ENCODE data around the gene SLC35E3.
A peak's percentile ranks its signal among the peaks of the same experiment; 100 is the strongest.

The SLC35E3 gene

GRCh38 chr12:68745904-68746571 is at the start of gene SLC35E3:
Gene SLC35E3 (plus strand): TSS chr12:68746176. CDS start chr12:68746378, 202 bp downstream.
- DNase-seq, result peak; percentile 96

GRCh38 chr12:68699486-68699885 is 46.5 kb upstream of the SLC35E3 start:
- no peak for DNase-seq

DNA sequence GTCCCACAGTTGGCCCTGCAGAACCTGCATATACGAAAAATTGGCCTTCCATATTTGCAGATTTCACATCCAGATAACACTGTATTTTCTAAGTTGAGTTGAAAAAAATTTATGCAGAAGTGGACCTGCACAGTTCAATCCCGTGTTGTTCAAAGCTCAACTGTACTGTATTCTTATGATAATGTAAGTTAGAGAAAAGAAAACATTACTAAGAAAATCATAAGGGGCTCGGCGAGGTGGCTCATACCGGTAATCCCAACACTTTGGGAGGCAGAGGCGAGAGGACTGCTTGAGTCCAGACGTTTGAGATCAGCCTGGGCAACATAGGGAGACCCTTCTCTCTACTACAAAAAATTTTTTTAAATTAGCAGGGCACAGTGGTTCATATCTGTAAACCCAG is 18.2 kb upstream of the SLC35E3 start:
- no peak for DNase-seq

- no peak for DNase-seq
Measured at GRCh38 chr12:68733661-68734071, 12.3 kb upstream of the SLC35E3 start.

- DNase-seq, result no peak
Measured at GRCh38 chr12:68739891-68740290, 6.1 kb upstream of the SLC35E3 start.

DNA sequence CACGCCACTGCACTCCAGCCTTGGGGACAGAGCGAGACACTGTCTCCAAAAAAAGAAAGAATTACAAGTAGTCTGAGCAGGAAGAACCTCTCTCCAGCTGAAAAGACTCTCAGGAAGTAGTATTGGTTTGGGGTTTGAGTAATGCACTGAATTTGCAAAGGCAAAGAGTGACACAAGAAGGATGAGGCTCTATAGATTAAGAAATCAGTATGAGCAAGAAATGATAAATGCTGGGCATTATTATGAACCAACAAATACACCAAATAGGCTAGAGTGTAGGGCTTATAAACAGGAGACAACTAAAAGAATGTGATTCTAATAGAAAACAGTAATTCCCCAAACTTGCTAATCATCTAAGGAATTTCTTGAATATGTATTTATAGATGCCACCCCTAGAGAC is 2.6 kb upstream of the SLC35E3 start:
- DNase-seq, result no peak

DNA sequence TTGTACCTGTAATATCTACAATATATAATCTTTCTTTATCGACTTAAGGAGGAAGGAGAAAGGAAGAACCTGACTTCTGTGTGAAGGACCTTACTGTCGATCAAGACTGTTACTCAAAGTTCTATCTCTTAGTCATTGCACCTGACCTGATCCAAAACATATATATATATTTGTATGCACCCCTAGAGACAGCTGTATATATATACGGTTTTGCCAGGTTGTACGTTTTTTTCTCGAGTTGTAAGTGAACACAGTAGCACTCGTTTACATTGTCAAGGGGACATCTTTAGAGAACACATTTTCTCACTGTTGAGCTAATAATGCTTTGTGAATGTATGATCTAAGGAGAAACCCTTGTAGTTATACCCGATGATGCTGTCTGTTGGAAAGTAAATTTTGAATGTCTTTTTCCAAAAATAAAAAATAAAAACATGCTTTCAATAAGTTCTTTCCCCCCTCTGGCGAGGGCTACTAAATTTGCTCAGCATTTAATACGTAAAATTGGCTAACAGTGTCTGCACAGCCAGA is 536 bp upstream of the SLC35E3 start:
- no peak for DNase-seq

- peak; percentile 76 for DNase-seq
Measured at GRCh38 chr12:68746572-68747180, 700 bp downstream of the SLC35E3 start.

GRCh38 chr12:68749443-68749842 is 3.5 kb downstream of the SLC35E3 start:
- no peak for DNase-seq

GRCh38 chr12:68749861-68750260 is 3.9 kb downstream of the SLC35E3 start:
- no peak for DNase-seq

GRCh38 chr12:68750506-68750905 is 4.5 kb downstream of the SLC35E3 start:
- DNase-seq, result no peak

- DNase-seq, result no peak
Measured at GRCh38 chr12:68755536-68756243, 9.7 kb downstream of the SLC35E3 start.

DNA sequence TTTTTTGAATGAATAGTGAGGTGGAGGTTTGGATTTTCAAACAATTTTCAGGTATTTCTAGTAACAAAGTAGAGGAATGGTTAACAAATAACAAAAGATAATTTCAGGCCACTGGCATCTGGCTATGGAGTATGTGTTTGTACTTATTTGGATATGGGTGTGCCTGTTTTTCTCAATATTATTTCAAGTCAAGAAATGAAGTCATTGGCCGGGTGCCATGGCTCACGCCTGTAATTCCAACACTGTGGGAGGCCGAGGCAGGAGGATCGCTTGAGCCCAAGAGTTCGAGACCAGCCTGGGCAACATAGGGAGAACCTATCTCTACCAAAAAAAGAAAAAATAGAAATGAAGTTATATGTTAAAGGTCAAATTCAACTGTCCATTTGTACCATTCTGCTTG is 13.9 kb downstream of the SLC35E3 start:
- DNase-seq, result no peak

GRCh38 chr12:68760806-68761441 is 14.9 kb downstream of the SLC35E3 start:
- no peak for DNase-seq

DNA sequence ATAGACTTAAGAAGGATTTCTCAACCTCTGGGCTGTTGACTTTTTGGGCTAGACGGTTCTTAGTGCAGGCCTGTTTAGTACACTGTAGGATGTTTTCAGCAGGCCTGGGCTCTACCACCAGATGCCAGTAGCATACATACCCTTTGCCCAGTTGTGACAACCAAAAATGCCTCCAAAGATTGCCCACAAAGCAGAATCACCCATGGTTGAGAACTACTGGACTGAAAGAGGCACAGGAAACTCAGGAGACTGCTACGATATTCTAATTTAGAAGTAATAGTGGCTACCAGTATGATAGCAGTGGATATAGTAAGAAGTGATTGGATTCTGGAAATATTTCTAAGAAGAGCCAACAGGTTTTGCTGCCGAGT is 15.5 kb downstream of the SLC35E3 start:
- no peak for DNase-seq

- no peak for DNase-seq
Measured at GRCh38 chr12:68761901-68762630, 16.1 kb downstream of the SLC35E3 start.

DNA sequence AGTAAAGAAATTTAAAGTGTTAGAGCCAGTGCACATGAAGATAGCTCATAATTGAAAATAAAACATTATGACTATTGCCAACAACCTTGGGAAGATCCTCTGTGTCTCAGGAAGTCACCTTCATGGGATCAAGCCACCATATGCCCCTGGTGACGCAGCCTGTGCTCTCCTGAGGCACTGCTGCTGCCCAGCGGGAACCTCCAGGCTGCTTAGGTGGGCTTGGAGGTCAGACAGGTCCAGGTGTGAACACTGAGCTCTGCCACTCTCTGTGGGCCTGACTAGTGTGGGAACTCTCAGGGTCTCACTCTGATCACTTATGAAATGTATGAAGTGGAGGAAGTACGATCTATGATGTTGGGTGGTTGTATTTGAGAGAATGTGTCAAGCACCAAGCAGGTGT is 16.7 kb downstream of the SLC35E3 start:
- DNase-seq, result no peak

DNA sequence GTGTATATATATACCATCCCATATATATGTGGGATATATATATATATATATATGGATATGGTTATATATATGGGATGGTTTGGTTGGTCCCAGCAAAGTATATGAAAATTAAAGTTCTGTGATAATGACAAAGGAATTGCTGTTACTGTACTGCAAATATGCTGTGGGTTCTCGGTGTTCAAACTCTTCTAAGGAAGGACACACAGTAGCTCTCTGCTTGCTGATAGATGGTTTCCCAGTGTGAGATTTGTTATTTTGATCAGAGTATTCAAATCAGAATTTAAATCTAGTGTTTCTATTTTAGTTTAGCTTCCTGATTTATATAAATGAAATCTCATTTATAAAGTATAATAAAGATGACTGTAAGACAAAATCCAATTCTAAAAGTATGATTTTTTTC is 19.7 kb downstream of the SLC35E3 start:
- no peak for DNase-seq

DNA sequence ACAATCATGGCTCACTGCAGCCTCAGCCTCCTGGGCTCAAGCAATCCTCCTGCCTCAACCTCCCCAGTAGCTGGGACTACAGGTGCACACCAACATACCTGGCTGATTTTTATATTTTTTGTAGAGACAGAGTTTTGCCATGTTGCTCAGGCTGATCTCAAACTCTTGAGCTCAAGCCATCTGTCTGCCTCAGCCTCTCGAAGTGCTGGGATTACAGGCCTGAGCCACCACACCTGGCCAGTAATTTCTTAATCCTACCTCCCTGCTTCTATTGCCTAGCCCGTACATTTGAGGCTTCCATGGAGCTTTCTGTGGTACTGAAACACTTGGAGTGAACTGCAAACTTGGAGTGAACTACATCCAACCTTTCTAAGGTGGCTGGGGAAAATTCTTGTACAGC is 20.7 kb downstream of the SLC35E3 start:
- DNase-seq, result no peak

GRCh38 chr12:68767191-68767590 is 21.2 kb downstream of the SLC35E3 start:
- DNase-seq, result no peak

DNA sequence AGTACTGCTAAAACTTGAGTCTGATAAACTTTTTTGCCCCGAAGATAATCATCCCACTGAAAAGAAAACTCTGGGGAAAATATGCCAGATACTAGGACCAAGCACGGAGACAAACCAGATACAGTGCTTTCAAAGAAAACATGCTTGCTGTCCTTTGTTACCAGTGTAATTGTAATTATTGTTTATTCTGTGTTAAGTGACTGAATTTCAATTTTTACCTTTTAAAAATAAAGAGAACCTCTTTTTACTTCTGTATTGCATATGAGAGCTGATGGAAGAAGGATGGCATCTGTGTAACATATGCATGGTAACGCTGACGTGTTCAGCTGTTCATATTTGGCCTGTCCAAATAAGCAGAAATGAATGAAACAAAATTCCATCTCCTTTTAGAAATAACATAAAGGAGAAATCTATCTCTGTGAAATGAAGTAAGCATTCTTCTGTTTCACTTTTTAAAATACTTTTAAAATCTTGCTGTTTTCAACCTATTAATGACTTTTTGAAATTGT is 22.5 kb downstream of the SLC35E3 start:
- DNase-seq, result no peak

- no peak for DNase-seq
Measured at GRCh38 chr12:68769941-68770340, 24.0 kb downstream of the SLC35E3 start.

All from right hindlimb (tissue), 1 donor.